H9 (cell line): Measurements from ENCODE around the gene TMEM26. TPM values are rescaled to one million over a fixed set of nuclear protein-coding genes. Genes with fewer than 3 reads are reported as not detected.

Source experiments
- DNase-seq: peaks from one replicate; pipeline ENCODE4 v3.0.0-alpha.2; 2017
- H2AFZ ChIP-seq: one replicate; pipeline ENCODE4 v1.6.1; 2013; ENCODE audit warnings: mild to moderate bottlenecking, low read length, control low read depth, moderate library complexity
- H2AK5ac ChIP-seq: 2 replicates; pipeline ENCODE4 v1.6.1; 2013; ENCODE audit warnings: low read length, control low read depth, mixed read lengths; ENCODE audit not compliant: insufficient read length
- H2BK120ac ChIP-seq: one replicate; pipeline ENCODE4 v1.6.1; 2013; ENCODE audit warnings: low read depth, mild to moderate bottlenecking, low read length, control low read depth, inconsistent platforms; ENCODE audit not compliant: poor library complexity, severe bottlenecking
- H2BK12ac ChIP-seq: 2 replicates; pipeline ENCODE4 v1.6.1; 2013; ENCODE audit warnings: low read length, control low read depth, mixed read lengths, low read depth; ENCODE audit not compliant: insufficient read length
- H2BK15ac ChIP-seq: 2 replicates; pipeline ENCODE4 v1.6.1; 2013; ENCODE audit warnings: low read depth, low read length, control low read depth
- H2BK20ac ChIP-seq: one replicate; pipeline ENCODE4 v1.6.1; 2013; ENCODE audit warnings: low read depth, mild to moderate bottlenecking, low read length, control low read depth, inconsistent platforms; ENCODE audit not compliant: poor library complexity, severe bottlenecking
- H2BK5ac ChIP-seq: 2 replicates; pipeline ENCODE4 v1.6.1; 2013; ENCODE audit warnings: low read length, control low read depth, mixed read lengths; ENCODE audit not compliant: insufficient read length
- H3K14ac ChIP-seq: 2 replicates; pipeline ENCODE4 v1.6.1; 2013; ENCODE audit warnings: low read length, control low read depth; ENCODE audit not compliant: insufficient read depth
- H3K18ac ChIP-seq: 2 replicates; pipeline ENCODE4 v1.6.1; 2013; ENCODE audit warnings: low read depth, mild to moderate bottlenecking, mixed read lengths, low read length, control low read depth; ENCODE audit not compliant: insufficient read length
- H3K23ac ChIP-seq: 2 replicates; pipeline ENCODE4 v1.6.1; 2013; ENCODE audit warnings: low read length, control low read depth, mixed read lengths, low read depth; ENCODE audit not compliant: insufficient read length
- H3K23me2 ChIP-seq: 2 replicates; pipeline ENCODE4 v1.6.1; 2013; ENCODE audit warnings: low read depth, mild to moderate bottlenecking, mixed read lengths, low read length, control low read depth; ENCODE audit not compliant: insufficient read length, poor library complexity, severe bottlenecking
- H3K27ac ChIP-seq: 2 replicates; pipeline ENCODE4 v1.5.1; 2013; ENCODE audit warnings: low read length, control low read depth, mixed read lengths, low read depth; ENCODE audit not compliant: insufficient read length
- H3K27me3 ChIP-seq: 2 replicates; pipeline ENCODE4 v1.6.1; 2013; ENCODE audit warnings: low read length, control low read depth, inconsistent platforms; ENCODE audit not compliant: insufficient read depth
- H3K4ac ChIP-seq: 2 replicates; pipeline ENCODE4 v1.6.1; 2013; ENCODE audit warnings: low read depth, mild to moderate bottlenecking, control low read depth, inconsistent platforms, low read length, moderate library complexity
- H3K4me1 ChIP-seq: 2 replicates; pipeline ENCODE4 v1.6.1; 2013; ENCODE audit warnings: low read length, control low read depth, inconsistent platforms; ENCODE audit not compliant: insufficient read depth
- H3K4me2 ChIP-seq: 2 replicates; pipeline ENCODE4 v1.6.1; 2013; ENCODE audit warnings: low read length, control low read depth, mixed read lengths; ENCODE audit not compliant: insufficient read length, insufficient read depth
- H3K56ac ChIP-seq: 2 replicates; pipeline ENCODE4 v1.6.1; 2013; ENCODE audit warnings: low read depth, mild to moderate bottlenecking, mixed read lengths, low read length, control low read depth; ENCODE audit not compliant: insufficient read length
- H3K79me1 ChIP-seq: 2 replicates; pipeline ENCODE4 v1.6.1; 2013; ENCODE audit warnings: low read depth, mild to moderate bottlenecking, moderate library complexity, low read length, control low read depth, inconsistent platforms; ENCODE audit not compliant: insufficient read depth, poor library complexity, severe bottlenecking
- H3K79me2 ChIP-seq: 2 replicates; pipeline ENCODE4 v1.6.1; 2013; ENCODE audit warnings: low read length, control low read depth, inconsistent platforms; ENCODE audit not compliant: insufficient read depth
- H3K9ac ChIP-seq: 2 replicates; pipeline ENCODE4 v1.6.1; 2013; ENCODE audit warnings: low read length, control low read depth, mixed read lengths; ENCODE audit not compliant: insufficient read length; ENCODE audit errors: extremely low read depth
- H3K9me3 ChIP-seq: one replicate; pipeline ENCODE4 v1.6.1; 2013; ENCODE audit warnings: low read depth, low read length, inconsistent platforms; ENCODE audit not compliant: control insufficient read depth
- H3T11ph ChIP-seq: one replicate; pipeline ENCODE4 v1.6.1; 2013; ENCODE audit warnings: mild to moderate bottlenecking, low read length, control low read depth, inconsistent platforms
- H4K20me1 ChIP-seq: one replicate; pipeline ENCODE4 v1.6.1; 2013; ENCODE audit not compliant: control insufficient read depth, insufficient read length, insufficient read depth
- H4K5ac ChIP-seq: 2 replicates; pipeline ENCODE4 v1.6.1; 2013; ENCODE audit warnings: low read depth, mild to moderate bottlenecking, mixed read lengths, low read length, control low read depth; ENCODE audit not compliant: insufficient read length
- H4K8ac ChIP-seq: replicated peaks from 2 replicates; pipeline ENCODE4 v1.6.1; 2013; ENCODE audit warnings: low read length, control low read depth, mixed read lengths, low read depth; ENCODE audit not compliant: insufficient read length
- H4K91ac ChIP-seq: 2 replicates; pipeline ENCODE4 v1.6.1; 2013; ENCODE audit warnings: low read depth, mild to moderate bottlenecking, moderate library complexity, mixed read lengths, low read length, control low read depth; ENCODE audit not compliant: insufficient read length
- H3K27ac Mint-ChIP-seq, 3 experiments: 2 replicates in 2 of 3; 3 replicates in 1 of 3; pipeline ENCODE4 v1.8.0; 2020 to 2021; ENCODE audit warnings: mixed read lengths in 3 of 3, mild to moderate bottlenecking in 1 of 3, moderate library complexity in 1 of 3
- H3K27me3 Mint-ChIP-seq: 2 replicates; pipeline ENCODE4 v1.8.0; 2021; ENCODE audit warnings: low read depth, mild to moderate bottlenecking, moderate library complexity, mixed read lengths
- H3K36me3 Mint-ChIP-seq, 3 experiments: 2 replicates in 2 of 3; 3 replicates in 1 of 3; pipeline ENCODE4 v1.8.0; 2020 to 2021; ENCODE audit warnings: low read depth in 3 of 3, mixed read lengths in 3 of 3; ENCODE audit not compliant: insufficient read depth in 1 of 3
- H3K4me1 Mint-ChIP-seq, 2 experiments: 2 replicates each; pipeline ENCODE4 v1.8.0; 2020; ENCODE audit warnings: mixed read lengths in 2 of 2
- H3K4me3 Mint-ChIP-seq, 2 experiments: 2 replicates in 1 of 2; 3 replicates in 1 of 2; pipeline ENCODE4 v1.8.0; 2020 to 2021; ENCODE audit warnings: mild to moderate bottlenecking in 2 of 2, mixed read lengths in 2 of 2, moderate library complexity in 1 of 2
- H3K9me3 Mint-ChIP-seq, 2 experiments: 2 replicates in 1 of 2; 3 replicates in 1 of 2; pipeline ENCODE4 v1.8.0; 2020; ENCODE audit warnings: mild to moderate bottlenecking in 2 of 2, mixed read lengths in 2 of 2, moderate library complexity in 1 of 2
- total RNA-seq: library from RNA; stranded (reverse); gene quantifications from 2 replicates; pipeline ENCODE4 v1.2.1, GENCODE V29; 2021
- TF ChIP-seq, protein P1 (sequence below): fragments of 200-600 bp; sonication (generic); conservative IDR thresholded peaks from 3 replicates; pipeline ENCODE4 v1.8.0; 2021; ENCODE audit warnings: antibody characterized with exemption, mild to moderate bottlenecking

The TMEM26 gene
- total RNA-seq, 1 experiment from 2014 or later: 0.15 TPM

DNA sequence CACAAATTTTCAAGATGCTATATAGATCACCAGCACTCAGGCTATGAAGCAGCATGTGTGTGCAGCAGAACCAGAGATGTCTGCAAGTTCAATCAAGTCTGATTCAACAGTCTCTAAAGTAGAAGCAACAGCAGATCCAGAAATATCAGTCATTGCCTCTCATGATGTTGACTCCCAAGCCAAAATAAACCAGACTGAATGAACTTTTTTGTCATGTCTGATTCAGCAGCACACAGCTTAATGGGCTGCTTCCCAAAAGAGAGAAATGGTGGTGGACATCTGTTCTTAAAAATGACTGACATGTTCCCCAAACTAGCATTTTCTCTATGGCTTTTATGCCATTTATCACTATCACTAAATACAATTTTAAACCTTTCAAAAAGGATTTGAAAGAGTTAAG lies 53.8 kb downstream of the TMEM26 start:
- H3K4me1 ChIP-seq: no peaks in the 10 kb centered on the region
- no peak overlapping the region for H3K27ac Mint-ChIP-seq
- DNase-seq: no peak
- no peak overlapping the region for H3K14ac ChIP-seq
- no peaks in the 10 kb centered on the region for H3K9me3 Mint-ChIP-seq
- no peak overlapping the region for H3K4me3 Mint-ChIP-seq
- no peak overlapping the region for H2BK120ac ChIP-seq
- no peak overlapping the region for H4K8ac ChIP-seq
- no peaks in the 10 kb centered on the region for H3K27me3 ChIP-seq
- H3K4me1 Mint-ChIP-seq: peaks cover 0 to 4% of the 10 kb centered on the region in 2 experiments; a peak in 2 of 4 replicates
- no peak overlapping the region for H2BK5ac ChIP-seq
- no peak overlapping the region for H3K18ac ChIP-seq
- H3K9ac ChIP-seq: no peak overlapping the region
- no peak overlapping the region for H2BK20ac ChIP-seq
- no peak overlapping the region for H3K56ac ChIP-seq
- no peak overlapping the region for H3K23ac ChIP-seq
- H3T11ph ChIP-seq: no peak overlapping the region
- H3K9me3 ChIP-seq: no peaks in the 10 kb centered on the region
- H2BK12ac ChIP-seq: no peak overlapping the region
- no peaks in the 10 kb centered on the region for H3K79me2 ChIP-seq
- H4K91ac ChIP-seq: no peak overlapping the region
- no peak overlapping the region for H2AK5ac ChIP-seq
- no peak overlapping the region for H3K4ac ChIP-seq
- H3K36me3 Mint-ChIP-seq: no peaks in the 10 kb centered on the region
- TF ChIP-seq, protein P1, sequence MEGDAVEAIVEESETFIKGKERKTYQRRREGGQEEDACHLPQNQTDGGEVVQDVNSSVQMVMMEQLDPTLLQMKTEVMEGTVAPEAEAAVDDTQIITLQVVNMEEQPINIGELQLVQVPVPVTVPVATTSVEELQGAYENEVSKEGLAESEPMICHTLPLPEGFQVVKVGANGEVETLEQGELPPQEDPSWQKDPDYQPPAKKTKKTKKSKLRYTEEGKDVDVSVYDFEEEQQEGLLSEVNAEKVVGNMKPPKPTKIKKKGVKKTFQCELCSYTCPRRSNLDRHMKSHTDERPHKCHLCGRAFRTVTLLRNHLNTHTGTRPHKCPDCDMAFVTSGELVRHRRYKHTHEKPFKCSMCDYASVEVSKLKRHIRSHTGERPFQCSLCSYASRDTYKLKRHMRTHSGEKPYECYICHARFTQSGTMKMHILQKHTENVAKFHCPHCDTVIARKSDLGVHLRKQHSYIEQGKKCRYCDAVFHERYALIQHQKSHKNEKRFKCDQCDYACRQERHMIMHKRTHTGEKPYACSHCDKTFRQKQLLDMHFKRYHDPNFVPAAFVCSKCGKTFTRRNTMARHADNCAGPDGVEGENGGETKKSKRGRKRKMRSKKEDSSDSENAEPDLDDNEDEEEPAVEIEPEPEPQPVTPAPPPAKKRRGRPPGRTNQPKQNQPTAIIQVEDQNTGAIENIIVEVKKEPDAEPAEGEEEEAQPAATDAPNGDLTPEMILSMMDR: no peak
- no peak overlapping the region for H3K27ac ChIP-seq
- H2AFZ ChIP-seq: no peak overlapping the region
- no peaks in the 10 kb centered on the region for H4K20me1 ChIP-seq
- no peak overlapping the region for H3K4me2 ChIP-seq
- no peak overlapping the region for H4K5ac ChIP-seq
- no peaks in the 10 kb centered on the region for H3K27me3 Mint-ChIP-seq
- H2BK15ac ChIP-seq: no peak overlapping the region
- H3K79me1 ChIP-seq: no peaks in the 10 kb centered on the region
- no peaks in the 10 kb centered on the region for H3K23me2 ChIP-seq
